RWPE2 (cell line): ENCODE measurements around the gene TRAP1.

Source experiments
- ATAC-seq: fragments of 200-7000 bp; cut with Tn5 transposase; 3 replicates; pipeline ENCODE4 v1.9.1; 2021; ENCODE audit warnings: low read depth
- DNase-seq: peaks from one replicate; pipeline ENCODE4 v3.0.0-alpha.2; 2020; ENCODE audit warnings: low spot score
- H3K27ac ChIP-seq: fragments of 450-650 bp; 2 replicates; pipeline ENCODE4 v1.5.1; 2017; ENCODE audit warnings: mild to moderate bottlenecking; ENCODE audit not compliant: poor library complexity, severe bottlenecking
- H3K27me3 ChIP-seq: fragments of 250-450 bp; sonication (Bioruptor Pico); 2 replicates; pipeline ENCODE4 v1.5.1; 2021; ENCODE audit warnings: mild to moderate bottlenecking, moderate library complexity; ENCODE audit not compliant: insufficient read depth, poor library complexity, severe bottlenecking
- H3K36me3 ChIP-seq: fragments of 250-450 bp; sonication (Bioruptor Pico); 2 replicates; pipeline ENCODE4 v1.5.1; 2020; ENCODE audit warnings: low read depth, mild to moderate bottlenecking, moderate library complexity
- H3K4me1 ChIP-seq: fragments of 250-450 bp; sonication (Bioruptor Pico); 2 replicates; pipeline ENCODE4 v1.5.1; 2021; ENCODE audit warnings: mild to moderate bottlenecking, moderate library complexity; ENCODE audit not compliant: insufficient read depth, poor library complexity, severe bottlenecking
- H3K4me3 ChIP-seq: fragments of 250-450 bp; sonication (Bioruptor Pico); 2 replicates; pipeline ENCODE4 v1.5.1; 2021; ENCODE audit warnings: mild to moderate bottlenecking, moderate library complexity; ENCODE audit not compliant: severe bottlenecking
- H3K9me3 ChIP-seq: fragments of 250-450 bp; sonication (Bioruptor Pico); 2 replicates; pipeline ENCODE4 v1.5.1; 2021; ENCODE audit warnings: mild to moderate bottlenecking, moderate library complexity; ENCODE audit not compliant: severe bottlenecking
- CTCF ChIP-seq: fragments of 450-650 bp; IDR thresholded peaks from one replicate; pipeline ENCODE4 v1.5.1; 2017; ENCODE audit warnings: mild to moderate bottlenecking, moderate library complexity; ENCODE audit not compliant: poor library complexity, severe bottlenecking

Gene TRAP1

GRCh38 chr16:3637371-3637923 is 79.9 kb downstream of the TRAP1 start:
- no peaks in the 10 kb centered on the region for H3K27me3 ChIP-seq
- ATAC-seq (no peak), DNase-seq (no peak)
- TF ChIP-seq CTCF: no peak
- H3K27ac ChIP-seq: no peak overlapping the region
- no peaks in the 10 kb centered on the region for H3K9me3 ChIP-seq
- no peak overlapping the region for H3K4me3 ChIP-seq
- no peaks in the 10 kb centered on the region for H3K4me1 ChIP-seq
- no peaks in the 10 kb centered on the region for H3K36me3 ChIP-seq

GRCh38 chr16:3625911-3626732 is 91.2 kb downstream of the TRAP1 start:
- peak; percentile 13 for TF ChIP-seq CTCF
- H3K27ac ChIP-seq: no peak overlapping the region
- DNase-seq (no peak), ATAC-seq (no peak)
- H3K4me3 ChIP-seq: no peak overlapping the region
- no peaks in the 10 kb centered on the region for H3K27me3 ChIP-seq
- no peaks in the 10 kb centered on the region for H3K4me1 ChIP-seq
- H3K9me3 ChIP-seq: no peaks in the 10 kb centered on the region
- no peaks in the 10 kb centered on the region for H3K36me3 ChIP-seq

GRCh38 chr16:3625331-3625730 is 92.0 kb downstream of the TRAP1 start:
- H3K36me3 ChIP-seq: no peaks in the 10 kb centered on the region
- H3K27ac ChIP-seq: no peak overlapping the region
- H3K9me3 ChIP-seq: no peaks in the 10 kb centered on the region
- DNase-seq (no peak), ATAC-seq (no peak)
- H3K4me1 ChIP-seq: no peaks in the 10 kb centered on the region
- no peak overlapping the region for H3K4me3 ChIP-seq
- no peaks in the 10 kb centered on the region for H3K27me3 ChIP-seq
- TF ChIP-seq CTCF: no peak

GRCh38 chr16:3623642-3624041 is 93.7 kb downstream of the TRAP1 start:
- Histone ChIP-seq H3K27ac (no peak overlapping the region), H3K4me1 (peaks cover 4% of the 10 kb centered on the region), H3K4me3 (no peak overlapping the region), H3K36me3 (no peaks in the 10 kb centered on the region; the same call in 1 of the 2 replicates), H3K9me3 (no peaks in the 10 kb centered on the region), H3K27me3 (no peaks in the 10 kb centered on the region)
- no peak for TF ChIP-seq CTCF
- no peak for ATAC-seq
- DNase-seq: no peak

GRCh38 chr16:3618769-3619141 is 98.6 kb downstream of the TRAP1 start:
- DNase-seq (no peak), ATAC-seq (peak; percentile 79)
- Histone ChIP-seq H3K27me3 (no peaks in the 10 kb centered on the region), H3K36me3 (peaks cover 12% of the 10 kb centered on the region), H3K4me3 (no peak overlapping the region), H3K9me3 (no peaks in the 10 kb centered on the region), H3K27ac (peak overlapping the region; percentile 28), H3K4me1 (peaks cover 15% of the 10 kb centered on the region)
- no peak for TF ChIP-seq CTCF
